Ovary (tissue), 9 donors: ENCODE data around the gene RFX1. TPM values are rescaled to one million over a fixed set of nuclear protein-coding genes. Genes with fewer than 3 reads are reported as not detected.

Experiments
- DNase-seq, 5 donors: peaks; one replicate each; pipeline ENCODE4 v3.0.0-alpha.2; 2019 to 2020
- H3K27ac ChIP-seq, 2 donors: fragments of 200-600 bp; one replicate each; pipeline versions ENCODE4 v1.5.1 to v1.8.0; 2019 to 2022
- H3K27me3 ChIP-seq: fragments of 200-600 bp; one replicate; pipeline ENCODE4 v1.8.0; 2022
- H3K36me3 ChIP-seq: fragments of 200-600 bp; sonication (generic); one replicate; pipeline ENCODE4 v1.5.1; 2019
- H3K4me1 ChIP-seq: one replicate; pipeline ENCODE4 v1.8.1; 2013; ENCODE audit warnings: mild to moderate bottlenecking, moderate library complexity; ENCODE audit not compliant: insufficient read depth
- H3K4me3 ChIP-seq: fragments of 200-600 bp; sonication (generic); one replicate; pipeline ENCODE4 v1.5.1; 2017
- H3K9me3 ChIP-seq, 2 donors: fragments of 200-600 bp in 1 of 2; sonication (generic) in 1 of 2; one replicate each; pipeline versions ENCODE4 v1.5.1 to v1.8.1; 2013 to 2019; ENCODE audit warnings: mild to moderate bottlenecking in 1 of 2, moderate library complexity in 1 of 2
- EP300 ChIP-seq: sonication (generic); formaldehyde crosslinking; IDR thresholded peaks from one replicate; pipeline ENCODE4 v1.6.1; 2017; ENCODE audit warnings: antibody characterized with exemption
- POLR2A ChIP-seq: fragments of 450-650 bp; IDR thresholded peaks from one replicate; pipeline ENCODE4 v1.6.1; 2017; ENCODE audit warnings: antibody characterized with exemption, mild to moderate bottlenecking, moderate library complexity
- WGBS, 3 donors: extraction: QIAGEN DNeasy Blood & Tissue Kit in 1 of 3; methylation state at CpG; one replicate each; pipeline versions ENCODE4 v1.1.5 to v1.1.7; 2013 to 2017; 5-methylcytosine and 5-hydroxymethylcytosine counted together
- intact Hi-C, 4 donors: fragments of 100-400 bp; cut with DNase I; formaldehyde crosslinking; loops; one replicate each; pipeline versions ENCODE4 v1.11.0 to v1.15.1; 2022 to 2023
- polyA plus RNA-seq, 2 donors: library from polyadenylated mRNA; stranded (reverse); fragments of 200-250 nt in 1 of 2; fragments of 350-450 nt in 1 of 2; fragmentation: Illumina TruSeq in 1 of 2; extraction: RNeasy Lipid Tissue Mini Kit (QIAGEN cat#74804) in 1 of 2; gene quantifications; one replicate each; pipeline ENCODE4 v1.2.3, GENCODE V29; 2013 to 2014
- total RNA-seq, 7 donors: library from RNA; depleted of rRNA in 2 of 7; stranded (reverse); fragments of >200 nt in 2 of 7; fragmentation: NEBNext Ultra II Directional in 3 of 7; extraction: Animal tissue kit (Norgen Biotek cat#: 25700) in 3 of 7; gene quantifications; one replicate each; pipeline versions ENCODE4 v1.1.0 to v1.2.4, GENCODE V29; 2016 to 2023
- TF ChIP-seq, protein P1 (sequence below), 3 donors: fragments of 450-650 bp in 2 of 3; fragments of 200-600 bp in 1 of 3; IDR thresholded peaks; one replicate each; pipeline versions ENCODE4 v1.5.1 to v1.8.0; 2016 to 2022; ENCODE audit warnings: antibody characterized with exemption in 3 of 3, mild to moderate bottlenecking in 1 of 3
- donor health status: DM: no; HTN: no; CAD: no; lungs with moderate emphysema.
- donor health status: DM: no; HTN: no; CAD: no.
- donor health status: Bipolar disorder and iron deficiency.
- donor health status: DM: yes; HTN: yes; CAD: no.
- donor health status: DM: no; HTN: no; CAD: no.
- donor health status: DM: yes; HTN: yes; CAD: no.

The RFX1 gene
- total and polyA plus RNA-seq, 9 donors: 1.2 to 16.1 (median 13.1) TPM

DNA sequence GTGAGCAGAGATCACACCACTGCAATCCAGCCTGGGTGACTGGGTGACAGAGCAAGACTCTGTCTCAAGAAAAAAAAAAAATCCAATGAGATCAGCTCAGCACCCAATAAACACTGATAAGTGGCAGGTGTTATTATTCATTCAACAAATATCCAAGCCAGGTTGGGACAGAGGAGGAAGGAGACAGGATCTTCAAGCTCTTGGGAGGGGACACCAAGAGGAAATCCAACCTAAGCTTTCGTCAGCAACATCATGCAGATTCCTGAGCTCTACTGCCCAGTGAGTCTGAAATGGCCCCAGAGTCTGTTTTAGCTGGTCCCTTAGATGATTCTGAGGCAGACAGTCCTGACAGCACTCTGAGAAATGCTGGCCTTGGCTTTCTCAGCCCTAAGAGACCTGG is 7.7 kb downstream of the RFX1 start:
- H3K4me3 ChIP-seq: no peak overlapping the region
- WGBS, 3 donors: 92 to 100% (median 100%) methylated on average over 1 of the region's 1 CpG
- TF ChIP-seq, protein P1, sequence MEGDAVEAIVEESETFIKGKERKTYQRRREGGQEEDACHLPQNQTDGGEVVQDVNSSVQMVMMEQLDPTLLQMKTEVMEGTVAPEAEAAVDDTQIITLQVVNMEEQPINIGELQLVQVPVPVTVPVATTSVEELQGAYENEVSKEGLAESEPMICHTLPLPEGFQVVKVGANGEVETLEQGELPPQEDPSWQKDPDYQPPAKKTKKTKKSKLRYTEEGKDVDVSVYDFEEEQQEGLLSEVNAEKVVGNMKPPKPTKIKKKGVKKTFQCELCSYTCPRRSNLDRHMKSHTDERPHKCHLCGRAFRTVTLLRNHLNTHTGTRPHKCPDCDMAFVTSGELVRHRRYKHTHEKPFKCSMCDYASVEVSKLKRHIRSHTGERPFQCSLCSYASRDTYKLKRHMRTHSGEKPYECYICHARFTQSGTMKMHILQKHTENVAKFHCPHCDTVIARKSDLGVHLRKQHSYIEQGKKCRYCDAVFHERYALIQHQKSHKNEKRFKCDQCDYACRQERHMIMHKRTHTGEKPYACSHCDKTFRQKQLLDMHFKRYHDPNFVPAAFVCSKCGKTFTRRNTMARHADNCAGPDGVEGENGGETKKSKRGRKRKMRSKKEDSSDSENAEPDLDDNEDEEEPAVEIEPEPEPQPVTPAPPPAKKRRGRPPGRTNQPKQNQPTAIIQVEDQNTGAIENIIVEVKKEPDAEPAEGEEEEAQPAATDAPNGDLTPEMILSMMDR (IDR thresholded peaks at IDR 0.05): no peak
- TF ChIP-seq POLR2A (no peak), EP300 (no peak)
- intact Hi-C loops: no loop called here
- H3K27ac ChIP-seq: no peak overlapping the region
- no peaks in the 10 kb centered on the region for H3K4me1 ChIP-seq
- no peak for DNase-seq
- no peaks in the 10 kb centered on the region for H3K27me3 ChIP-seq
- no peaks in the 10 kb centered on the region for H3K36me3 ChIP-seq
- H3K9me3 ChIP-seq: no peaks in the 10 kb centered on the region

DNA sequence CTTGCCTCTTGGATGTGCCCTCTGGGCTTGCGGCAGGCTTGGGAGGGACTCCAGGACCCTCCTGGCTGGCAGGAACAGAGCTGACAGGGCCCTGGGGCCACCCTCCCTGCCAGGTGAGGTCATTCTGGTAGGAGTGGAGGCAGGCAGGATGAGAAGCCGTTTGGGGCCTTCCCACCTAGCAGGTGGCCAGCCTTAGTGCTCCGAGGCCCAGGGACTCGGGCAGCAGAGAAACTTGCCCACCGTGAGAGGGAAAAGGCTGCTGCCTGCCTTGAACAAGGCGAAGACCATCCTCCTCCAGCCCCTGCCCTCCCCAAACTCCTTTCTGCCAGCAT is 8.5 kb downstream of the RFX1 start:
- TF ChIP-seq POLR2A (no peak), EP300 (no peak)
- TF ChIP-seq, protein P1 (IDR thresholded peaks at IDR 0.05): no peak
- DNase-seq: no peak
- Histone ChIP-seq H3K27ac (no peak overlapping the region), H3K27me3 (no peaks in the 10 kb centered on the region), H3K4me3 (no peak overlapping the region), H3K4me1 (no peaks in the 10 kb centered on the region), H3K36me3 (no peaks in the 10 kb centered on the region), H3K9me3 (no peaks in the 10 kb centered on the region)
- 86 to 93% (median 90%) methylated on average over 6 of the region's 6 CpGs for WGBS, 3 donors
- intact Hi-C loops: loop anchor here in 1 of 4 donors (2.0 kb wide), 1 partner anchor 21 kb away; no protein-coding TSS in a partner anchor

DNA sequence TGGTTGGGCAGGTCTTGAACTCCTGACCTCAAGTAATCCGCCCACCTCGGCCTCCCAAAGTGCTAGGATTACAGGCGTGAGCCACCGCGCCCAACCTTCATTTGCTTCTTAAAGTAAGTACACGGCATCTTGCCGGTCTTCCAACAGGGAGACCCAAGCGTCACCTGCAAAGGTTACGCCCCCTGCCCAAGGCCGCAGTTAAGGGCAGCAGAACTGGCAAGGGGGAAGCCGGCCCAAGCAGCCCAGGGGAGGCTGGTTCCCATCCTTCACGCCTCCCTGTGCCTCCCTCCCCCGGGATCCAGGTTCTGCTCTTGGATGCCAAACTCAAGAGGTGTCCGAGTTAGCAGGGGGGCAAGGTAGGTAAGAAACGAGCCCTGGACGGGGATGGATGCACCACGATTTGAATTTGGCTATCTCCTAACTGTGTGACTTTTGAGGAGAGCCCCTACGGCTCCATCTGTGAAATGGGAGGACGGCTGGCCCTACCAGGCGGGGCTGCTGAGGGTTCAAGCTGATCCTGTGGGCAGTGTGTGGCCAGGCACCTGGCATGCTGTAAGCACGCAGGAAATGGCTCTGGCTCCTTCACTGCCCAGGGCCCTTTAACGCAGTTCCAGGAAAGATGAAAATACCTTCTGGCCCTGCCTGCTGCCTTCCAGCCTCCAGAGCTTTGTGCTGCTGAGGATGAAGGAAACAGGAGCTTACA is 9.0 kb downstream of the RFX1 start:
- TF ChIP-seq EP300 (no peak), POLR2A (no peak)
- TF ChIP-seq, protein P1 (IDR thresholded peaks at IDR 0.05): no peak
- Histone ChIP-seq H3K9me3 (no peaks in the 10 kb centered on the region), H3K36me3 (no peaks in the 10 kb centered on the region), H3K27me3 (no peaks in the 10 kb centered on the region), H3K4me1 (no peaks in the 10 kb centered on the region), H3K4me3 (no peak overlapping the region), H3K27ac (no peak overlapping the region)
- 90 to 91% (median 90%) methylated on average over 22 of the region's 22 CpGs for WGBS, 3 donors
- intact Hi-C loops: loop anchor here in 1 of 4 donors (2.0 kb wide), 1 partner anchor 22 kb away; no protein-coding TSS in a partner anchor
- DNase-seq: no peak

DNA sequence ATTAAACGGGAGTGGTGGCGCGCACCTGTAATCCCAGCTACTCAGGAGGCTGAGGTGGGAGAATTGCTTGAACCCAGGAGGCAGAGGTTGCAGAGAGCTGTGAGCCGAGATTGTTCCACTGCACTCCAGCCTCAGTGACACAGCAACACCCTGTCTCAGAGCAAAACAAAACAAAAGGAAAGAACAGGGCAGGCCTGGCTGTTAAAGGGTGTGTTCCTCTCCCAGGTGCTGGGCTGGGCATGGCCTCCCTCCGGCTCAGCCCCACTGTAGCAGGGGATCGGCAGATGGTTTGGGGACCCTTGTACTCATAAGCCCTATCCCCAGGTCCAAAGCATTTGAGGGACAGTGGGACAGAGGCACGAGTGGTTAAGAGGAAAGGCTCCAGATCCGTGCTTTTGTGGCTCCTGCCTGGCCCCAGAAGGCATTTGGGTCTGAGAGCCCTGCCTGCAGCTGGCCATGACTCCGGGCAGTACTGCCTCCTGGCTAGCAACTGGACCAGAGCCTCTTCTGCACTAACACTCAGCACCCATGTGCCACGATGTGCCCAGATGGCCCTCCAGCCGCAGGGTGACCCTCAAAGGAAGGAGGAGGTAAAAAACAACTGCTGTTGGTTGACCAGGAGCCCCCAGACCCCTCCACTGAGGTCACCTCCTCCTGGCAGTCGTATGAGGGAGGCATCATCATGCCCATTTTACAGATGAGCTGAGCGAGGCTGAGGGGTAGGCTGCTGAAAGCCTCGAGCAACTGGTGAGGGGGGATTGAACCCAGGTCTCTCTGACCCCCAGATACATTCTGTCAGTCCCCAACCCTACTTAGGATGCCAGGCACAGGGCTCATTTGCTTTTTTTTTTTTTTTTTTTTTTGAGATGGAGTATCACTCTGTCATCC is 10.0 kb downstream of the RFX1 start:
- WGBS, 3 donors: 85 to 89% (median 86%) methylated on average over 14 of the region's 14 CpGs
- no peaks in the 10 kb centered on the region for H3K4me1 ChIP-seq
- H3K27me3 ChIP-seq: no peaks in the 10 kb centered on the region
- intact Hi-C loops: loop anchor here in 1 of 4 donors (2.0 kb wide), 1 partner anchor 23 kb away; no protein-coding TSS in a partner anchor
- H3K27ac ChIP-seq: no peak overlapping the region
- H3K9me3 ChIP-seq: no peaks in the 10 kb centered on the region
- no peak overlapping the region for H3K4me3 ChIP-seq
- no peaks in the 10 kb centered on the region for H3K36me3 ChIP-seq
- DNase-seq: no peak
- TF ChIP-seq POLR2A: no peak
- TF ChIP-seq, protein P1 (IDR thresholded peaks at IDR 0.05): no peak
- no peak for TF ChIP-seq EP300
